ENCODE data around the gene CSF3R.

GRCh38 chr1:36520056-36520455, 37.3 kb upstream of the CSF3R start:
- TF ChIP-seq CTCF (IDR thresholded peaks at IDR 0.05) (no peak), POLR2A (IDR thresholded peaks at IDR 0.05) (no peak)
